GM12872 (cell line): ENCODE measurements around the gene NFIA.

Source experiments
- CTCF ChIP-seq: IDR thresholded peaks from 3 replicates; pipeline ENCODE4 v1.5.1; 2011; ENCODE audit warnings: low read depth, mild to moderate bottlenecking, low read length, moderate library complexity; ENCODE audit not compliant: insufficient read depth

Gene NFIA

GRCh38 chr1:61450454-61450853 lies 368.1 kb downstream of the NFIA start:
- TF ChIP-seq CTCF, result no peak

- TF ChIP-seq CTCF, result no peak
Measured at GRCh38 chr1:61450872-61451571, 368.7 kb downstream of the NFIA start.

- TF ChIP-seq CTCF, result no peak
Measured at GRCh38 chr1:61451572-61451968, 369.2 kb downstream of the NFIA start.

- no peak for TF ChIP-seq CTCF
Measured at GRCh38 chr1:61452176-61453035, 370.0 kb downstream of the NFIA start.

GRCh38 chr1:61453111-61453961 lies 371.0 kb downstream of the NFIA start:
- peak; percentile 85 for TF ChIP-seq CTCF

- no peak for TF ChIP-seq CTCF
Measured at GRCh38 chr1:61455400-61455799, 373.0 kb downstream of the NFIA start.

GRCh38 chr1:61457526-61458040 lies 375.2 kb downstream of the NFIA start:
- TF ChIP-seq CTCF, result no peak
